GM12878 (cell line): ENCODE data around the gene CDC34. TPM values are rescaled to one million over a fixed set of nuclear protein-coding genes. Genes with fewer than 3 reads are reported as not detected.

Experiments used
- BRCA1 ChIP-seq: IDR thresholded peaks from 2 replicates; pipeline ENCODE4 v1.6.1; 2011; ENCODE audit warnings: low read depth, low read length, improper control_type of control experiment
- HSF1 ChIP-seq: fragments of 150-350 bp; IDR thresholded peaks from 2 replicates; pipeline ENCODE4 v1.6.1; 2014; ENCODE audit warnings: mild to moderate bottlenecking, low read depth, low read length
- PRDM15 ChIP-seq: fragments of 450-650 bp; formaldehyde crosslinking; IDR thresholded peaks from 2 replicates; pipeline ENCODE4 v1.4.0; 2020; ENCODE audit warnings: mild to moderate bottlenecking, moderate library complexity
- SUZ12 ChIP-seq: fragments of 200-600 bp; sonication (generic); IDR thresholded peaks from one replicate; pipeline ENCODE4 v1.6.1; 2018; ENCODE audit warnings: antibody characterized with exemption, mild to moderate bottlenecking; ENCODE audit not compliant: unreplicated experiment
- polyA plus RNA-seq, 11 experiments: library from polyadenylated mRNA; depleted of rRNA in 4 of 11; unstranded in 6 of 11; stranded (reverse) in 5 of 11; fragments of >200 nt; fragmentation: Nextera tagmentation in 4 of 11; fragmentation: Illumina TruSeq in 1 of 11; extraction: Ambion mirVana in 4 of 11; extraction: Trizol in 1 of 11; gene quantifications; 1 replicate in 1 of 11; 2 replicates in 10 of 11; pipeline versions ENCODE4 v1.2.1 to v1.2.3, GENCODE V29; 2011 to 2016; ENCODE audit warnings: inconsistent platforms in 2 of 11, missing spikeins in 2 of 11, low read depth in 1 of 11
- total RNA-seq, 4 experiments: library from RNA; depleted of rRNA in 3 of 4; stranded (reverse); fragments of >200 nt in 3 of 4; fragmentation: Illumina TruSeq in 1 of 4; extraction: Trizol in 1 of 4; gene quantifications; 2 replicates each; pipeline versions ENCODE4 v1.2.1 to v1.2.3, GENCODE V29; 2013 to 2021

The CDC34 gene
- total and polyA plus RNA-seq, 10 of the 15 experiments (the other 5 are each of a cell fraction or from before 2014, with no cell fraction given) = 0.31 to 48.9 (median 28.5) TPM

- TF ChIP-seq PRDM15 (CRISPR knock-in tag) (no peak), BRCA1 (no peak), HSF1 (no peak), SUZ12 (peak; percentile 98)
These were observed 57.5 kb downstream of the CDC34 start (continued) for GRCh38 chr19:588741-589692.
